HepG2 (cell line): ENCODE results near the gene CADM3.

Experiments
- CREM ChIP-seq, 2 experiments: sonication (generic) in 1 of 2; formaldehyde crosslinking in 1 of 2; IDR thresholded peaks; 2 replicates each; pipeline versions ENCODE4 v1.4.0 to v1.6.1; 2016 to 2020; ENCODE audit warnings: antibody characterized with exemption in 1 of 2, mild to moderate bottlenecking in 1 of 2, missing genetic modification reagents in 1 of 2
- EZH2 ChIP-seq: conservative IDR thresholded peaks from 2 replicates; pipeline ENCODE4 v1.6.1; 2012; ENCODE audit warnings: mild to moderate bottlenecking, low read depth, low read length, moderate library complexity
- FOXP1 ChIP-seq, 2 experiments: fragments of 450-650 bp in 1 of 2; IDR thresholded peaks; 2 replicates each; pipeline ENCODE4 v1.6.1; 2017 to 2018; ENCODE audit warnings: antibody characterized with exemption in 1 of 2
- GTF2F1 ChIP-seq: fragments of 150-350 bp; IDR thresholded peaks from 2 replicates; pipeline ENCODE4 v1.6.1; 2014; ENCODE audit warnings: low read length
- HNRNPL ChIP-seq: fragments of 200-400 bp; formaldehyde crosslinking; IDR thresholded peaks from 2 replicates; pipeline ENCODE4 v1.6.1; 2017; ENCODE audit warnings: mild to moderate bottlenecking, low read depth, low read length
- NFE2L2 ChIP-seq: fragments of 150-350 bp; IDR thresholded peaks from 2 replicates; pipeline ENCODE4 v1.6.1; 2014; ENCODE audit warnings: low read length
- NFYC ChIP-seq: IDR thresholded peaks from 2 replicates; pipeline ENCODE4 v1.6.1; 2016; ENCODE audit warnings: missing genetic modification reagents, missing compliant biosample characterization
- RAD21 ChIP-seq: fragments of 450-650 bp; formaldehyde crosslinking; IDR thresholded peaks from 2 replicates; pipeline ENCODE4 v1.5.0; 2020; ENCODE audit warnings: mild to moderate bottlenecking
- RCOR2 ChIP-seq: IDR thresholded peaks from 2 replicates; pipeline ENCODE4 v1.6.1; 2016; ENCODE audit warnings: missing biosample characterization, missing genetic modification reagents
- SNAPC2 ChIP-seq: sonication (generic); formaldehyde crosslinking; IDR thresholded peaks from 2 replicates; pipeline ENCODE4 v1.8.1; 2022; ENCODE audit warnings: mild to moderate bottlenecking, missing genetic modification reagents
- ZFP41 ChIP-seq: sonication (generic); formaldehyde crosslinking; IDR thresholded peaks from 2 replicates; pipeline ENCODE4 v1.4.0; 2020; ENCODE audit warnings: mild to moderate bottlenecking, missing genetic modification reagents, borderline replicate concordance
- ZNF629 ChIP-seq: sonication (generic); formaldehyde crosslinking; conservative IDR thresholded peaks from 2 replicates; pipeline ENCODE4 v1.5.0; 2020; ENCODE audit warnings: missing genetic modification reagents
- TF ChIP-seq, protein P1 (sequence below), 2 experiments: IDR thresholded peaks; 2 replicates each; pipeline ENCODE4 v1.6.1; 2011 to 2012; ENCODE audit warnings: low read length in 2 of 2, borderline replicate concordance in 1 of 2, low read depth in 1 of 2, mild to moderate bottlenecking in 1 of 2, moderate library complexity in 1 of 2

DNA sequence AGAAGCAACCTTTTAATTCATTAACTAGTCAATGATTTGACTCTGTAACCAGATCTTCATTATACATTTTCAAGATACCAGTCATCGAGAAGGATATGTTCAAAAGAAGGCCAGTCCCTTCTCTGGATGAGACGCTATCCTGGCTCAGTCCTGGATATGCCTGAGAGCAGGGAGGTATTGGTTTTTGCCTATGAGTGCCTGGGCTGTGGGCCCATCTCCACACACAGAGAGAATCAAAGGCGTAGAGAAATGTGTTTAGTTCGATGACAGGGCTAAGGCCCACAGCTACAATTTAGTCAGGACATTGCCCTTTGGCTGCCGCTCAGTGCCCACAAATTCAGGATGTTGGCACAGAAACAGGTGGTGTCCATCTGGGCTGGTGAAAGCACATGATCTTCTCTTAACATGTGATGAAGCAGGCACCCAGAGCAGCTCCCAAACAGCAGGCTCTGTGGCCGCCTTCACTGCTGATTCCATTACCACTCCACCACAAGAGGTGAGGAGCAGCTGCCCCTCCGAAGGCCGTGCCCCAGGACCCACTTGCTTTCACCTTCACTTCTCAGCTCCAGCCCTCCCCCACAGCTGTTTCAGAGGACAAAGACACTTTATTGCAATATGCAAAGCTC lies 58.0 kb downstream of the CADM3 start:
- TF ChIP-seq RAD21: no peak
- TF ChIP-seq, protein P1, sequence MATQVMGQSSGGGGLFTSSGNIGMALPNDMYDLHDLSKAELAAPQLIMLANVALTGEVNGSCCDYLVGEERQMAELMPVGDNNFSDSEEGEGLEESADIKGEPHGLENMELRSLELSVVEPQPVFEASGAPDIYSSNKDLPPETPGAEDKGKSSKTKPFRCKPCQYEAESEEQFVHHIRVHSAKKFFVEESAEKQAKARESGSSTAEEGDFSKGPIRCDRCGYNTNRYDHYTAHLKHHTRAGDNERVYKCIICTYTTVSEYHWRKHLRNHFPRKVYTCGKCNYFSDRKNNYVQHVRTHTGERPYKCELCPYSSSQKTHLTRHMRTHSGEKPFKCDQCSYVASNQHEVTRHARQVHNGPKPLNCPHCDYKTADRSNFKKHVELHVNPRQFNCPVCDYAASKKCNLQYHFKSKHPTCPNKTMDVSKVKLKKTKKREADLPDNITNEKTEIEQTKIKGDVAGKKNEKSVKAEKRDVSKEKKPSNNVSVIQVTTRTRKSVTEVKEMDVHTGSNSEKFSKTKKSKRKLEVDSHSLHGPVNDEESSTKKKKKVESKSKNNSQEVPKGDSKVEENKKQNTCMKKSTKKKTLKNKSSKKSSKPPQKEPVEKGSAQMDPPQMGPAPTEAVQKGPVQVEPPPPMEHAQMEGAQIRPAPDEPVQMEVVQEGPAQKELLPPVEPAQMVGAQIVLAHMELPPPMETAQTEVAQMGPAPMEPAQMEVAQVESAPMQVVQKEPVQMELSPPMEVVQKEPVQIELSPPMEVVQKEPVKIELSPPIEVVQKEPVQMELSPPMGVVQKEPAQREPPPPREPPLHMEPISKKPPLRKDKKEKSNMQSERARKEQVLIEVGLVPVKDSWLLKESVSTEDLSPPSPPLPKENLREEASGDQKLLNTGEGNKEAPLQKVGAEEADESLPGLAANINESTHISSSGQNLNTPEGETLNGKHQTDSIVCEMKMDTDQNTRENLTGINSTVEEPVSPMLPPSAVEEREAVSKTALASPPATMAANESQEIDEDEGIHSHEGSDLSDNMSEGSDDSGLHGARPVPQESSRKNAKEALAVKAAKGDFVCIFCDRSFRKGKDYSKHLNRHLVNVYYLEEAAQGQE (IDR thresholded peaks at IDR 0.05; ENCODE audit: borderline replicate concordance in 1 of 2, low read depth in 1 of 2, low read length in 2 of 2): no peak
- TF ChIP-seq FOXP1 (IDR thresholded peaks at IDR 0.05): no peak
- no peak for TF ChIP-seq FOXP1 (CRISPR knock-in tag; IDR thresholded peaks at IDR 0.05)
- TF ChIP-seq CREM (IDR thresholded peaks at IDR 0.05): no peak
- TF ChIP-seq CREM (CRISPR knock-in tag; IDR thresholded peaks at IDR 0.05): no peak
- TF ChIP-seq EZH2: no peak
- TF ChIP-seq GTF2F1: no peak
- TF ChIP-seq NFE2L2: no peak
- no peak for TF ChIP-seq RCOR2
- TF ChIP-seq NFYC (CRISPR knock-in tag): no peak
- no peak for TF ChIP-seq ZNF629 (CRISPR knock-in tag)
- no peak for TF ChIP-seq HNRNPL
- no peak for TF ChIP-seq SNAPC2 (CRISPR knock-in tag)
- no peak for TF ChIP-seq ZFP41 (CRISPR knock-in tag)
